ENCODE results near the gene GP1BA. TPM values are rescaled to one million over a fixed set of nuclear protein-coding genes. Genes with fewer than 3 reads are reported as not detected.

Gene GP1BA
- total RNA-seq, 1 experiment from 2014 or later = not detected

DNA sequence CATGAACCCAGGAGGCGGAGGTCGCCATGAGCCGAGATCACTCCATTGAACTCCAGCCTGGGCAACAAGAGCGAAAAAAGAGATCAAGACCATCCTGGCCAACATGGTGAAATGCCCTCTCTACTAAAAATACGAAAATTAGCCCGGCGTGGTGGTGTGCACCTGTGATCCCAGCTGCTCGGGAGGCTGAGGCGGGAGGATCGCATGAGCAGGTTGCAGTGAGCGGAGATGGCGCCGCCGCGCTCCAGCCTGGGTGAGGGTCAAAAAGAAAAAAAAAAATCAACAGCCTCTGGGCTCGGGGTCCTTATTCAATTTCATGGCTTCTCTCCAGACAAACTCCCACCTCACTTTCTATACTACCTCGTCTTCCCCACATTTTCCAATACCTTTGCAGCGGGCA, 3.2 kb upstream of the GP1BA start:
- no peak overlapping the region for H3K4me3 ChIP-seq
- intact Hi-C loops (cut with micrococcal nuclease; ENCODE audit: unreplicated experiment) = no loop called here
- H3K9me2 ChIP-seq (ENCODE audit: insufficient read depth) = no peaks in the 10 kb centered on the region
- no peak for DNase-seq
- no peak overlapping the region for H3K4me2 ChIP-seq
- POLR2A ChIA-PET (ENCODE audit: unreplicated experiment) = no interaction called here
- no peak overlapping the region for H2AFZ ChIP-seq
- no peaks in the 10 kb centered on the region for H3K79me2 ChIP-seq (ENCODE audit: low read depth)
- TF ChIP-seq, protein P1, sequence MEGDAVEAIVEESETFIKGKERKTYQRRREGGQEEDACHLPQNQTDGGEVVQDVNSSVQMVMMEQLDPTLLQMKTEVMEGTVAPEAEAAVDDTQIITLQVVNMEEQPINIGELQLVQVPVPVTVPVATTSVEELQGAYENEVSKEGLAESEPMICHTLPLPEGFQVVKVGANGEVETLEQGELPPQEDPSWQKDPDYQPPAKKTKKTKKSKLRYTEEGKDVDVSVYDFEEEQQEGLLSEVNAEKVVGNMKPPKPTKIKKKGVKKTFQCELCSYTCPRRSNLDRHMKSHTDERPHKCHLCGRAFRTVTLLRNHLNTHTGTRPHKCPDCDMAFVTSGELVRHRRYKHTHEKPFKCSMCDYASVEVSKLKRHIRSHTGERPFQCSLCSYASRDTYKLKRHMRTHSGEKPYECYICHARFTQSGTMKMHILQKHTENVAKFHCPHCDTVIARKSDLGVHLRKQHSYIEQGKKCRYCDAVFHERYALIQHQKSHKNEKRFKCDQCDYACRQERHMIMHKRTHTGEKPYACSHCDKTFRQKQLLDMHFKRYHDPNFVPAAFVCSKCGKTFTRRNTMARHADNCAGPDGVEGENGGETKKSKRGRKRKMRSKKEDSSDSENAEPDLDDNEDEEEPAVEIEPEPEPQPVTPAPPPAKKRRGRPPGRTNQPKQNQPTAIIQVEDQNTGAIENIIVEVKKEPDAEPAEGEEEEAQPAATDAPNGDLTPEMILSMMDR (conservative IDR thresholded peaks at IDR 0.05) = no peak
- TF ChIP-seq EZH2 (IDR thresholded peaks at IDR 0.05; ENCODE audit: low read depth) = no peak
- no peaks in the 10 kb centered on the region for H3K27me3 ChIP-seq (ENCODE audit: insufficient read depth, low read depth)
- peaks cover under 1% of the 10 kb centered on the region; the same call in 1 of the 2 replicates for H3F3A ChIP-seq (ENCODE audit: insufficient read depth, low read depth)
- CTCF ChIA-PET = no interaction called here
- peaks cover 1% of the 10 kb centered on the region for H3K4me1 ChIP-seq (replicated peaks; ENCODE audit: insufficient read depth)
- no TSS peak for BruUV-seq (replicated peaks)
- no peaks in the 10 kb centered on the region for H3K9me3 ChIP-seq (ENCODE audit: insufficient read depth, low read depth)
- H4K20me1 ChIP-seq (ENCODE audit: insufficient read depth) = no peaks in the 10 kb centered on the region
- no peak overlapping the region for H3K27ac ChIP-seq
- no peaks in the 10 kb centered on the region for H3K36me3 ChIP-seq (ENCODE audit: low read depth)

DNA sequence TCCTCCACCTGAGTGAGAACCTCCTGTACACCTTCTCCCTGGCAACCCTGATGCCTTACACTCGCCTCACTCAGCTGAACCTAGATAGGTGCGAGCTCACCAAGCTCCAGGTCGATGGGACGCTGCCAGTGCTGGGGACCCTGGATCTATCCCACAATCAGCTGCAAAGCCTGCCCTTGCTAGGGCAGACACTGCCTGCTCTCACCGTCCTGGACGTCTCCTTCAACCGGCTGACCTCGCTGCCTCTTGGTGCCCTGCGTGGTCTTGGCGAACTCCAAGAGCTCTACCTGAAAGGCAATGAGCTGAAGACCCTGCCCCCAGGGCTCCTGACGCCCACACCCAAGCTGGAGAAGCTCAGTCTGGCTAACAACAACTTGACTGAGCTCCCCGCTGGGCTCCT, 679 bp downstream of the GP1BA start:
- no peak overlapping the region for H3K4me2 ChIP-seq
- no peak for DNase-seq
- BruUV-seq (replicated peaks) = no TSS peak
- TF ChIP-seq, protein P1 (conservative IDR thresholded peaks at IDR 0.05) = no peak
- TF ChIP-seq EZH2 (IDR thresholded peaks at IDR 0.05; ENCODE audit: low read depth) = no peak
- no peaks in the 10 kb centered on the region for H3K9me3 ChIP-seq (ENCODE audit: insufficient read depth, low read depth)
- no peak overlapping the region for H3K4me3 ChIP-seq
- H3K4me1 ChIP-seq (replicated peaks; ENCODE audit: insufficient read depth) = peaks cover 10% of the 10 kb centered on the region
- intact Hi-C loops (cut with micrococcal nuclease; ENCODE audit: unreplicated experiment) = no loop called here
- ChIA-PET POLR2A (ENCODE audit: unreplicated experiment) (no interaction called here), CTCF (no interaction called here)
- H3K9me2 ChIP-seq (ENCODE audit: insufficient read depth) = no peaks in the 10 kb centered on the region
- peaks cover 13% of the 10 kb centered on the region for H3F3A ChIP-seq (ENCODE audit: insufficient read depth, low read depth)
- H4K20me1 ChIP-seq (ENCODE audit: insufficient read depth) = no peaks in the 10 kb centered on the region
- no peak overlapping the region for H2AFZ ChIP-seq
- no peak overlapping the region for H3K27ac ChIP-seq
- H3K27me3 ChIP-seq (ENCODE audit: insufficient read depth, low read depth) = no peaks in the 10 kb centered on the region
- H3K79me2 ChIP-seq (ENCODE audit: low read depth) = peaks cover 1% of the 10 kb centered on the region
- peaks cover 5% of the 10 kb centered on the region; the same call in 1 of the 2 replicates for H3K36me3 ChIP-seq (ENCODE audit: low read depth)

DNA sequence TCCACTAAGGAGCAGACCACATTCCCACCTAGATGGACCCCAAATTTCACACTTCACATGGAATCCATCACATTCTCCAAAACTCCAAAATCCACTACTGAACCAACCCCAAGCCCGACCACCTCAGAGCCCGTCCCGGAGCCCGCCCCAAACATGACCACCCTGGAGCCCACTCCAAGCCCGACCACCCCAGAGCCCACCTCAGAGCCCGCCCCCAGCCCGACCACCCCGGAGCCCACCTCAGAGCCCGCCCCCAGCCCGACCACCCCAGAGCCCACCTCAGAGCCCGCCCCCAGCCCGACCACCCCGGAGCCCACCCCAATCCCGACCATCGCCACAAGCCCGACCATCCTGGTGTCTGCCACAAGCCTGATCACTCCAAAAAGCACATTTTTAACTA, 1.6 kb downstream of the GP1BA start:
- Histone ChIP-seq H3K4me1 (replicated peaks; ENCODE audit: insufficient read depth) (peaks cover 16% of the 10 kb centered on the region), H3K27ac (no peak overlapping the region), H3K27me3 (ENCODE audit: insufficient read depth, low read depth) (no peaks in the 10 kb centered on the region), H2AFZ (no peak overlapping the region), H3K9me2 (ENCODE audit: insufficient read depth) (no peaks in the 10 kb centered on the region), H3K36me3 (ENCODE audit: low read depth) (peaks cover 5% of the 10 kb centered on the region; the same call in 1 of the 2 replicates), H3K79me2 (ENCODE audit: low read depth) (peaks cover 10% of the 10 kb centered on the region), H4K20me1 (ENCODE audit: insufficient read depth) (no peaks in the 10 kb centered on the region), H3K4me2 (peak overlapping the region; percentile 28; the same call in 1 of the 2 replicates), H3K9me3 (ENCODE audit: insufficient read depth, low read depth) (no peaks in the 10 kb centered on the region), H3F3A (ENCODE audit: insufficient read depth, low read depth) (peaks cover 17% of the 10 kb centered on the region), H3K4me3 (no peak overlapping the region)
- DNase-seq = no peak
- intact Hi-C loops (cut with micrococcal nuclease; ENCODE audit: unreplicated experiment) = no loop called here
- no peak for TF ChIP-seq EZH2 (IDR thresholded peaks at IDR 0.05; ENCODE audit: low read depth)
- TF ChIP-seq, protein P1 (conservative IDR thresholded peaks at IDR 0.05) = no peak
- no TSS peak for BruUV-seq (replicated peaks)
- ChIA-PET CTCF (interaction anchor here (0.7 to 0.9 kb wide), 2 partner anchors 24 to 31 kb away, joined by 4 read pairs; partner anchors contain the start of gene CHRNE), POLR2A (ENCODE audit: unreplicated experiment) (interaction anchor here (0.6 to 0.7 kb wide), 2 partner anchors 89 to 441 kb away, joined by 3 to 5 read pairs; no protein-coding TSS in a partner anchor)
